ENCODE measurements around the gene TSEN34.
"Not testable (repeated sequence)": the region's sequence is repeated elsewhere in the genome, so short reads cannot be mapped to it uniquely, and the experiment has no call there.

TSEN34 gene

GRCh38 chr19:54216869-54217268, 25.8 kb downstream of the TSEN34 start:
- Histone ChIP-seq H2AFZ (ENCODE audit: low read length) (no peak overlapping the region), H3K4me1 (ENCODE audit: insufficient read depth, low read length, poor library complexity, severe bottlenecking) (no peaks in the 10 kb centered on the region), H3K4me2 (ENCODE audit: low read depth, low read length, poor library complexity, severe bottlenecking) (no peak overlapping the region), H3K36me3 (ENCODE audit: insufficient read depth, low read length) (peaks cover 13% of the 10 kb centered on the region; the same call in 1 of the 2 replicates), H3K27me3 (ENCODE audit: insufficient read depth, low read length, poor library complexity, severe bottlenecking) (no peaks in the 10 kb centered on the region), H3K79me2 (ENCODE audit: insufficient read depth, low read length) (peaks cover 16% of the 10 kb centered on the region; the same call in 1 of the 2 replicates), H4K20me1 (ENCODE audit: insufficient read depth, low read length, poor library complexity, severe bottlenecking) (peaks cover 6% of the 10 kb centered on the region), H3K9ac (ENCODE audit: low read depth, low read length, poor library complexity, severe bottlenecking) (no peak overlapping the region), H3K4me3 (ENCODE audit: low read length, poor library complexity, severe bottlenecking) (no peak overlapping the region), H3F3A (ENCODE audit: low read depth) (no peaks in the 10 kb centered on the region), H3K9me2 (replicated peaks; ENCODE audit: low read depth, low read length) (no peaks in the 10 kb centered on the region), H3K9me3 (ENCODE audit: insufficient read depth, low read depth, low read length) (no peaks in the 10 kb centered on the region)
- TF ChIP-seq EZH2phosphoT487 (IDR thresholded peaks at IDR 0.05; ENCODE audit: borderline replicate concordance), result no peak
- TF ChIP-seq, protein P1, sequence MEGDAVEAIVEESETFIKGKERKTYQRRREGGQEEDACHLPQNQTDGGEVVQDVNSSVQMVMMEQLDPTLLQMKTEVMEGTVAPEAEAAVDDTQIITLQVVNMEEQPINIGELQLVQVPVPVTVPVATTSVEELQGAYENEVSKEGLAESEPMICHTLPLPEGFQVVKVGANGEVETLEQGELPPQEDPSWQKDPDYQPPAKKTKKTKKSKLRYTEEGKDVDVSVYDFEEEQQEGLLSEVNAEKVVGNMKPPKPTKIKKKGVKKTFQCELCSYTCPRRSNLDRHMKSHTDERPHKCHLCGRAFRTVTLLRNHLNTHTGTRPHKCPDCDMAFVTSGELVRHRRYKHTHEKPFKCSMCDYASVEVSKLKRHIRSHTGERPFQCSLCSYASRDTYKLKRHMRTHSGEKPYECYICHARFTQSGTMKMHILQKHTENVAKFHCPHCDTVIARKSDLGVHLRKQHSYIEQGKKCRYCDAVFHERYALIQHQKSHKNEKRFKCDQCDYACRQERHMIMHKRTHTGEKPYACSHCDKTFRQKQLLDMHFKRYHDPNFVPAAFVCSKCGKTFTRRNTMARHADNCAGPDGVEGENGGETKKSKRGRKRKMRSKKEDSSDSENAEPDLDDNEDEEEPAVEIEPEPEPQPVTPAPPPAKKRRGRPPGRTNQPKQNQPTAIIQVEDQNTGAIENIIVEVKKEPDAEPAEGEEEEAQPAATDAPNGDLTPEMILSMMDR (conservative IDR thresholded peaks at IDR 0.05; ENCODE audit: low read length), result no peak

DNA sequence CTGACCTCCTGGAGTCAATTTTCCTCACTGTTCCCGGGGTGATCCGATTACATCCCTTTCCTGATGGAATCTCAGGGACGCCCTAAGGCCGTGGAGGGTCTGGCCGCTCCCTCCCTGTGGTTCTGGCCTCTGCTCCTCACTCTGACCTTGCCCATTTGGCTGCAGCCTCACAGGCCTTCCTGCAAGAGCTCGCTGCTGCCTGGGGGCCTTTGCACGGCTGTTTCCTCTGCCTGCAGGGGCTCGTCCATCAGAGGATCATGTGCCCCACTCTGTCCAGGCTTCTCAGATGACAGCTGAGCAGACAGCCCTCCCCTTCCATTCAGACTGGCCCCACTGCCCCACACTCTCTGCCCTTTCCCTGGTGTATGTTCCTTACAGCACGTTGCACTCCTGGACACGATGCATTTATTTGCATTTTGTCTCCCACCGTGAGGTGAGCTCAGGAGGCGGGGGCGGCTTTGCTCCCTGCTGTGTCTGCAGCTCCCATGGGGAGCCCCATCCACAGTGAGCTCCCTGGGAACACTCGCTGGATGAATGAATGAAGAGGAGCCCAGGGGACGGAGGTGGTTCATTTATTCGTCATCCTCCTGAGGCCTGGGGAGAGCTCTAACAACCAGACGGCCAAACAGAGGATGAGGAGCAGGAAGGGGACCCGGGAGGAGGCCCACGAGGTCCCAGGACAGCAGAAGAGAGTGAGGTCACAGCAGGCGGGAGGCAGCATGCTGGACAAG, 26.6 kb downstream of the TSEN34 start:
- H3K36me3 ChIP-seq (ENCODE audit: insufficient read depth, low read length), result peaks cover 13% of the 10 kb centered on the region; the same call in 1 of the 2 replicates
- H3K9ac ChIP-seq (ENCODE audit: low read depth, low read length, poor library complexity, severe bottlenecking); H3K4me3 ChIP-seq (ENCODE audit: low read length, poor library complexity, severe bottlenecking); H3K9me3 ChIP-seq (ENCODE audit: insufficient read depth, low read depth, low read length); H3K4me2 ChIP-seq (ENCODE audit: low read depth, low read length, poor library complexity, severe bottlenecking); H3K27me3 ChIP-seq (ENCODE audit: insufficient read depth, low read length, poor library complexity, severe bottlenecking); H4K20me1 ChIP-seq (ENCODE audit: insufficient read depth, low read length, poor library complexity, severe bottlenecking); H2AFZ ChIP-seq (ENCODE audit: low read length); H3K79me2 ChIP-seq (ENCODE audit: insufficient read depth, low read length); H3F3A ChIP-seq (ENCODE audit: low read depth); H3K4me1 ChIP-seq (ENCODE audit: insufficient read depth, low read length, poor library complexity, severe bottlenecking); H3K9me2 ChIP-seq (replicated peaks; ENCODE audit: low read depth, low read length): not testable (repeated sequence)

- Histone ChIP-seq H3K79me2 (ENCODE audit: insufficient read depth, low read length) (peaks cover 2% of the 10 kb centered on the region; the same call in 1 of the 2 replicates), H3F3A (ENCODE audit: low read depth) (no peaks in the 10 kb centered on the region), H3K36me3 (ENCODE audit: insufficient read depth, low read length) (peaks cover 13% of the 10 kb centered on the region; the same call in 1 of the 2 replicates), H4K20me1 (ENCODE audit: insufficient read depth, low read length, poor library complexity, severe bottlenecking) (no peaks in the 10 kb centered on the region), H3K9ac (ENCODE audit: low read depth, low read length, poor library complexity, severe bottlenecking) (no peak overlapping the region), H3K9me2 (replicated peaks; ENCODE audit: low read depth, low read length) (no peaks in the 10 kb centered on the region), H3K27me3 (ENCODE audit: insufficient read depth, low read length, poor library complexity, severe bottlenecking) (no peaks in the 10 kb centered on the region), H3K4me3 (ENCODE audit: low read length, poor library complexity, severe bottlenecking) (no peak overlapping the region), H3K9me3 (ENCODE audit: insufficient read depth, low read depth, low read length) (no peaks in the 10 kb centered on the region), H3K4me1 (ENCODE audit: insufficient read depth, low read length, poor library complexity, severe bottlenecking) (no peaks in the 10 kb centered on the region), H3K4me2 (ENCODE audit: low read depth, low read length, poor library complexity, severe bottlenecking) (no peak overlapping the region), H2AFZ (ENCODE audit: low read length) (no peak overlapping the region)
- TF ChIP-seq EZH2phosphoT487 (IDR thresholded peaks at IDR 0.05; ENCODE audit: borderline replicate concordance), result no peak
- TF ChIP-seq, protein P1 (conservative IDR thresholded peaks at IDR 0.05; ENCODE audit: low read length), result no peak
These were observed 27.2 kb downstream of the TSEN34 start for GRCh38 chr19:54218259-54218658.
